ENCODE measurements around the gene DDX24.
A peak's percentile ranks its signal among the peaks of the same experiment; 100 is the strongest.

DDX24 gene

GRCh38 chr14:94080621-94081385 lies at the start of gene DDX24, which contains the start of gene IFI27L1:
TSS of gene DDX24 (minus strand) at chr14:94081202. CDS start at chr14:94079742, 1,460 bp downstream.
TSS of gene IFI27L1 (plus strand) at chr14:94081310. CDS start at chr14:94096938, 15,628 bp downstream.
- H3K36me3 ChIP-seq, result peaks cover 9% of the 10 kb centered on the region
- peak within 1 kb of the TSS; percentile 77 to 95 for H3K4me3 ChIP-seq (ENCODE audit: low read depth in 1 of 2, low read length in 1 of 2)
- H3K4me1 ChIP-seq (ENCODE audit: control insufficient read depth in 1 of 2, insufficient read depth in 1 of 2, low read depth in 1 of 2, low read length in 1 of 2), result peaks cover 22 to 26% of the 10 kb centered on the region in 2 experiments
- peak within 1 kb of the TSS; percentile 74 for H3K27ac ChIP-seq
- TF ChIP-seq CTCF (IDR thresholded peaks at IDR 0.05), result no peak
- no peaks in the 10 kb centered on the region for H3K9me3 ChIP-seq
- no peaks in the 10 kb centered on the region for H3K27me3 ChIP-seq

GRCh38 chr14:94129758-94130414 lies 48.9 kb upstream of the DDX24 start:
- Histone ChIP-seq H3K4me3 (ENCODE audit: low read depth in 1 of 2, low read length in 1 of 2) (peak overlapping the region; percentile 70 to 73), H3K27me3 (peaks cover 34% of the 10 kb centered on the region), H3K36me3 (no peaks in the 10 kb centered on the region), H3K9me3 (no peaks in the 10 kb centered on the region), H3K4me1 (ENCODE audit: control insufficient read depth in 1 of 2, insufficient read depth in 1 of 2, low read depth in 1 of 2, low read length in 1 of 2) (peaks cover 14% of the 10 kb centered on the region in 2 experiments), H3K27ac (no peak overlapping the region)
- TF ChIP-seq CTCF (IDR thresholded peaks at IDR 0.05), result no peak

- no peaks in the 10 kb centered on the region for H3K36me3 ChIP-seq
- peaks cover 27% of the 10 kb centered on the region for H3K27me3 ChIP-seq
- H3K4me3 ChIP-seq (ENCODE audit: low read depth in 1 of 2, low read length in 1 of 2), result peak within 1 kb of the TSS; percentile 70 to 73
- peaks cover 14% of the 10 kb centered on the region in 2 experiments for H3K4me1 ChIP-seq (ENCODE audit: control insufficient read depth in 1 of 2, insufficient read depth in 1 of 2, low read depth in 1 of 2, low read length in 1 of 2)
- TF ChIP-seq CTCF (IDR thresholded peaks at IDR 0.05), result peak; percentile 55
- peak within 1 kb of the TSS; percentile 1 for H3K27ac ChIP-seq
- H3K9me3 ChIP-seq, result no peaks in the 10 kb centered on the region
Observed at GRCh38 chr14:94129111-94129757, 48.2 kb upstream of the DDX24 start, which contains the start of gene IFI27L2. TSS of gene IFI27L2 (minus strand) at chr14:94129604. CDS start at chr14:94129564, 40 bp downstream.

- Histone ChIP-seq H3K27ac (no peak overlapping the region), H3K9me3 (no peaks in the 10 kb centered on the region), H3K27me3 (peaks cover 24% of the 10 kb centered on the region), H3K4me1 (ENCODE audit: control insufficient read depth in 1 of 2, insufficient read depth in 1 of 2, low read depth in 1 of 2, low read length in 1 of 2) (peaks cover 14% of the 10 kb centered on the region in 2 experiments), H3K36me3 (no peaks in the 10 kb centered on the region), H3K4me3 (ENCODE audit: low read depth in 1 of 2, low read length in 1 of 2) (no peak overlapping the region)
- no peak for TF ChIP-seq CTCF (IDR thresholded peaks at IDR 0.05)
Observed at GRCh38 chr14:94128216-94128839, 47.3 kb upstream of the DDX24 start.

GRCh38 chr14:94127330-94127729 lies 46.3 kb upstream of the DDX24 start:
- Histone ChIP-seq H3K27ac (no peak overlapping the region), H3K4me1 (ENCODE audit: control insufficient read depth in 1 of 2, insufficient read depth in 1 of 2, low read depth in 1 of 2, low read length in 1 of 2) (peaks cover 14% of the 10 kb centered on the region in 2 experiments), H3K27me3 (peaks cover 24% of the 10 kb centered on the region), H3K36me3 (no peaks in the 10 kb centered on the region), H3K9me3 (no peaks in the 10 kb centered on the region), H3K4me3 (ENCODE audit: low read depth in 1 of 2, low read length in 1 of 2) (no peak overlapping the region)
- TF ChIP-seq CTCF (IDR thresholded peaks at IDR 0.05), result no peak
